GM19452 (cell line): ENCODE results near the gene KMT2E.
"Not testable (repeated sequence)": the region's sequence is repeated elsewhere in the genome, so short reads cannot be mapped to it uniquely, and the experiment has no call there.

Source experiments
- ATAC-seq: cut with Tn5 transposase; IDR thresholded peaks from one replicate; pipeline ENCODE4 v1.9.1; 2021; ENCODE audit not compliant: unreplicated experiment

The KMT2E gene

GRCh38 chr7:105013816-105014692 lies at the start of gene KMT2E:
Gene KMT2E, plus strand, starts transcription at chr7:105014205. Its CDS starts 26,748 bp downstream, at chr7:105040953.
- ATAC-seq: peak; percentile 27

- ATAC-seq: no peak
Measured at GRCh38 chr7:104964626-104965236, 49.3 kb upstream of the KMT2E start.

GRCh38 chr7:104966022-104966421 lies 48.0 kb upstream of the KMT2E start:
- ATAC-seq: no peak

GRCh38 chr7:104967088-104967487 lies 46.9 kb upstream of the KMT2E start:
- no peak for ATAC-seq

GRCh38 chr7:104967595-104967994 lies 46.4 kb upstream of the KMT2E start:
- no peak for ATAC-seq

GRCh38 chr7:104968648-104969047 lies 45.4 kb upstream of the KMT2E start:
- no peak for ATAC-seq

- no peak for ATAC-seq
Measured at GRCh38 chr7:104969183-104969582, 44.8 kb upstream of the KMT2E start.

- no peak for ATAC-seq
Measured at GRCh38 chr7:104971290-104972071, 42.5 kb upstream of the KMT2E start.

GRCh38 chr7:104972500-104972899 lies 41.5 kb upstream of the KMT2E start:
- ATAC-seq: no peak

- no peak for ATAC-seq
Measured at GRCh38 chr7:104973227-104973626, 40.8 kb upstream of the KMT2E start.

- no peak for ATAC-seq
Measured at GRCh38 chr7:104973909-104974415, 40.0 kb upstream of the KMT2E start.

GRCh38 chr7:104975553-104975952 lies 38.5 kb upstream of the KMT2E start:
- ATAC-seq: not testable (repeated sequence)

- no peak for ATAC-seq
Measured at GRCh38 chr7:104976966-104977636, 36.9 kb upstream of the KMT2E start.

- no peak for ATAC-seq
Measured at GRCh38 chr7:104978460-104978859, 35.5 kb upstream of the KMT2E start.

- ATAC-seq: no peak
Measured at GRCh38 chr7:104979167-104979841, 34.7 kb upstream of the KMT2E start.

- no peak for ATAC-seq
Measured at GRCh38 chr7:104980440-104980839, 33.6 kb upstream of the KMT2E start.

- ATAC-seq: no peak
Measured at GRCh38 chr7:104980841-104981671, 32.9 kb upstream of the KMT2E start.

- no peak for ATAC-seq
Measured at GRCh38 chr7:104981672-104982037, 32.4 kb upstream of the KMT2E start.

- no peak for ATAC-seq
Measured at GRCh38 chr7:104982308-104983075, 31.5 kb upstream of the KMT2E start.
